Fibroblast of the aortic adventitia (primary cell): ENCODE results near the gene FANCE. TPM values are rescaled to one million over a fixed set of nuclear protein-coding genes. Genes with fewer than 3 reads are reported as not detected.
"Not testable (repeated sequence)": the region's sequence is repeated elsewhere in the genome, so short reads cannot be mapped to it uniquely, and the experiment has no call there.

Experiments used
- DNase-seq: peaks from one replicate; pipeline ENCODE4 v3.0.0-alpha.2; 2010; ENCODE audit warnings: low read depth
- H3K4me3 ChIP-seq: 2 replicates; pipeline ENCODE4 v1.5.1; 2011; ENCODE audit warnings: low read depth, mild to moderate bottlenecking, control low read depth, low read length, moderate library complexity
- total RNA-seq: library from RNA; depleted of rRNA; stranded (reverse); fragments of >200 nt; gene quantifications from 2 replicates; pipeline ENCODE4 v1.2.3, GENCODE V29; 2012; ENCODE audit warnings: low replicate concordance
- TF ChIP-seq, protein P1 (sequence below): IDR thresholded peaks from 2 replicates; pipeline ENCODE4 v1.5.1; 2011; ENCODE audit warnings: mild to moderate bottlenecking, low read length, control low read depth, inconsistent platforms; ENCODE audit not compliant: insufficient read depth

The FANCE gene
- total RNA-seq, 1 donor: 7.7 TPM

DNA sequence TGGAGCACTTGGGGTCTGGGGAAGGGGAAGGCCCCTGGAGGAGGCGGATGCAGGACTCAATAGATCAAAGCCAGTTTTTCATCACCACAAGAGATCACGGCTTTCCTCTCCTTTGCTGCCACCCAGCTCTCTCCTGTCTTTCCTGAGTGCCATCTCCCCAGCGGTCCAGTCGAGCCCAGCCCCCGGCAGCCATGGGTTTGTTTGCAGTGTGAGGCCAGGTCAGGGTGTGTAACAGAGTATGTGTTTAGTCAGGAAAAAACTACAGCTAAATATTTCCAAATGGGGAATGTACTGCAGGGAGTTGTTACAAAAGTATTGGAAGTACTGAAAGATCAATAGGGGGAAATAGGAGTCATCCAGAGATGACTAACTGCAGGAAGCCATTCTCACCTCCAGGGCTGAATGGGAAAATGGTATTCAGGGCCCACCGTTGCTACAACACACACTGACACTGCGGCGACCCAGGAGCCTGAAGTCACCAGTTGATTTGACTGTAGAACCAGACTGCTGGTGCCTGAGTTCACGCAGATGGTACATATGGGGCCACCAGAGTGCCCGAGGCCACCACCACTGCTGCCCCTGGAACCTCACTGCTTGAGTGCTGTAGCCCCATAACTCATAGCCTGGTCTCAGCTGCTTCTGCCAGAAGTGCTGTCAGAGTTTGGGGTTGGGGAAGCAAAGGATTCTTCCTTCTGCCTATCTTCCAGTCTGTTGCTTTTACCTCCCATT lies 23.6 kb upstream of the FANCE start:
- TF ChIP-seq, protein P1, sequence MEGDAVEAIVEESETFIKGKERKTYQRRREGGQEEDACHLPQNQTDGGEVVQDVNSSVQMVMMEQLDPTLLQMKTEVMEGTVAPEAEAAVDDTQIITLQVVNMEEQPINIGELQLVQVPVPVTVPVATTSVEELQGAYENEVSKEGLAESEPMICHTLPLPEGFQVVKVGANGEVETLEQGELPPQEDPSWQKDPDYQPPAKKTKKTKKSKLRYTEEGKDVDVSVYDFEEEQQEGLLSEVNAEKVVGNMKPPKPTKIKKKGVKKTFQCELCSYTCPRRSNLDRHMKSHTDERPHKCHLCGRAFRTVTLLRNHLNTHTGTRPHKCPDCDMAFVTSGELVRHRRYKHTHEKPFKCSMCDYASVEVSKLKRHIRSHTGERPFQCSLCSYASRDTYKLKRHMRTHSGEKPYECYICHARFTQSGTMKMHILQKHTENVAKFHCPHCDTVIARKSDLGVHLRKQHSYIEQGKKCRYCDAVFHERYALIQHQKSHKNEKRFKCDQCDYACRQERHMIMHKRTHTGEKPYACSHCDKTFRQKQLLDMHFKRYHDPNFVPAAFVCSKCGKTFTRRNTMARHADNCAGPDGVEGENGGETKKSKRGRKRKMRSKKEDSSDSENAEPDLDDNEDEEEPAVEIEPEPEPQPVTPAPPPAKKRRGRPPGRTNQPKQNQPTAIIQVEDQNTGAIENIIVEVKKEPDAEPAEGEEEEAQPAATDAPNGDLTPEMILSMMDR: no peak
- no peak for DNase-seq
- H3K4me3 ChIP-seq: no peak overlapping the region

DNA sequence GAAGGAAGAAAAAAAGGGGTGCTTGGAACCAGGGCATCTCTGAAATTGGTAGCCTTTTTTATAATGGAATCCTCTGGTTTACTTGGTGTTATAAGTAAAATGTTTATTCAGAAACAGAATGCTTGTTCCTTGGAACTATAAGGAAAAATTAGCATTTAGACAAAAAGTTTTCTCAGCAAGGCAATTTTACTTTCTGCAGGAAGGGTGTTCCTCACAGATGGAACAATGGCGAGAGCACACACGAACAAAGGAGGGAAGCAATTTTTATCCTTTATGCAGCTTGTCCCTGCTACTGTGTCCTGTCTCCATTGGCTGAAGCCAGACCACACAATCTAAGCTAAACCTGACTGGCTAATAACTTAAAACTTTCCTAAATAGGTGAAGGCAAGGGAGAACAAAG lies 22.7 kb upstream of the FANCE start:
- TF ChIP-seq, protein P1: no peak
- H3K4me3 ChIP-seq: no peak overlapping the region
- no peak for DNase-seq

DNA sequence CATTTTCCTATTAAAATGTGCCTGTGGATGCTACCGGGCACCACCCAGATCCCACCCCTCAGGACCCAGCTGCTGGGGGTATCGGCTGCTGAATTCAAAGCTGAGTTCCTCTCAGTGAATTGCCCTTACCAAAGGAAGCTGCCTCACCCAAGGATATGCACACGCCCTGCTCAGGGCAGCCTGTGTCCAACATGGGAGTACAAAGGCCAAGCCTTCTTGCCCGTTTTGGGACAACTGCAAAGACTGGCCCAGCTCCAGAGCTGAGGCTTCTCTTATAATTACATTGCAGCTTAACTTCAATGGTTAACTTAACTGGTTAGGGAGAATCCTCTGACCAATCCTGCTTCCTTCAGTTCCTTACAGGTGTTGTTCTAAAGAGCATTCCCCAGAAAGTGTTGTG lies 19.8 kb upstream of the FANCE start:
- TF ChIP-seq, protein P1: no peak

DNA sequence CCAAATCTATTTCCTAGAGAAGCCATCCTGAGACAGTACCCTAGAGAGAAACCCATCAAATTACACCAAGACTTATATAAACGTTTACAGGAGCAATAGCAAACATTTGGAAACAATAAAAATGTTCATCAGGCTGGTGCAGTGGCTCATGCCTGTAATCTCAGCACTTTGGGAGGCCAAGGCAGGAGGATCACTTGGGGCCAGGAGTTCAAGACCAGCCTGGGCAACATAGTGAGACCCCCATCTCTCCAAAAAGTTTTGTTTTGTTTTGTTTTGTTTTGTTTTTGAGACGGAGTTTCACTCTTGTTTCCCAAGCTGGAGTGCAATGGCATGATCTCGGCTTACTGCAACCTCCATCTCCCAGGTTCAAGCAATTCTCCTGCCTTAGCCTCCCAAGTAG lies 19.4 kb upstream of the FANCE start:
- H3K4me3 ChIP-seq, DNase-seq: not testable (repeated sequence)

More for the DNA sequence above, 19.8 kb upstream of the FANCE start:
- DNase-seq: no peak
- no peak overlapping the region for H3K4me3 ChIP-seq

DNA sequence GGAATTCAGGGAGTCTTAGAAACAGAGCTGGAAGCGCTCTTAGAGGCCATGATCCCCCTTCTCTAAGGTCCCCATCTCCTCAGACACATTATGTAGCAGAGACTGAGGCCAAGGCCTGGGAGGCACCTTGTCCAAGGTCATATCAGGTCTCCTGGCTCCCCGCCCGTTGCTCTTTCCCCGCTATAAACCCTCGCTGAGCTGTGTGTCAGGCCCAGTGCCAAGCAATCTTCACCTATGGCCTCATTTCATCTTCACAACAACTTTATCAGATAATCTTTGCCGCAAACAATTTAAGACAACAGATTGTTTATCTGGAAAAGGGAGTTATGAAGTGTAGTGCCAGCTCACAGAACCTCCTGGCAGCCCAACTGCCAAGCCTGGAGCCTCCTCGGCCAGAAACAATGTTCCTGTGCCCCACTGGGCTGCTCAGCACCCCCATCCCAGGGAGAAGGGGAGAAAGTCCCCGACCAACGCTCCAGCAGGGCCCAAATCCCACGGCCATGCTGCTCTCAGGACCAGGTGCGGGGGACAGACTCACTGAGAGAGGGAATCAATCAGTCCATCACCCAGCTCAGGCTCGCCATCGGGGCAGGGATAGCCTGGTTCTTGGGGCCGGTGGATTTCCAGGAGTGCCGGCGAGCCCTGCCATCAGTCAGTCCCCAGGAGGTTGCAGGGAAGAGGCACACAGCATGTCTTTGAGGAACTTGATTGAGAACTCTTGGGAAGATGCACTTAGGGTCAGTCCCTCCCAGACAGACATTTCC lies 16.9 kb upstream of the FANCE start:
- TF ChIP-seq, protein P1: no peak
- DNase-seq: no peak
- H3K4me3 ChIP-seq: no peak overlapping the region

DNA sequence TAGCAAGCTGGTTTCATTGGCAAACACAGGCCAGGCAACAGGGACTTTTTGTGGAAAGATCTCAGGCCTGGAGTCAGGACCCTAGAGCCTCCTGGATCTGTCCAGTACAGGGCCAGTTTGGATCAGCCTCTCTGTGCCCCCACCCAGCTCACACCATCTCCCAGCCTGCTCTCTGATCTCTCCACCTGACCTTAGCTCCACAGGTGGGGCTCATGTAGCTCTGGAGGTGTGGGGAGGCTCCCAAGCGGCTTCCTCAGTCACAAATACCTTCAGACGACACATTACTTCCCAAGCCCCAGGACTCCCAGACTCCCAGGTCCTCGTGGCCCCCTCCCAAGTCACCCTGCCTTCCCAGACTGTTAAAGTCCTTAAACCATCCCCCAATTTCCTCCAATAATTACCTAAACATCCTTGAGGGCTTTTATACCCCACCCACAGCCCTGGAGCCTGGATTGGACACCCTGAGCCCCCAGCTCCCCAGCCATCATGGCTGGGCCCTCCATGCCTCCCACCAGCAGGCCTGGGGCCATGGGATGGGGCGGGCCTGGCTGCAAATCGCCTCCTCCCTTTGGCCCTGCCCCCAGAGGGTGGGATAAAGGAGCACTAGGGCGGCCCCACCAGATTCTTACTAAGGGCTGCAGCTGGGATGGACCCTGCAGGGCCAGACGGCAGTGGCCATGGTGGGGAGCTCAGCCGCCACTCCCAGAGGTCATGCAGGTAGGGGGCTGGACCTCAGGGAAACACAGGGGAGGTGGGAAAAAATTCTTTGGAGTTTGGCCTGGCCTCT lies 15.9 kb upstream of the FANCE start:
- TF ChIP-seq, protein P1: no peak
- DNase-seq: no peak
- no peak overlapping the region for H3K4me3 ChIP-seq

DNA sequence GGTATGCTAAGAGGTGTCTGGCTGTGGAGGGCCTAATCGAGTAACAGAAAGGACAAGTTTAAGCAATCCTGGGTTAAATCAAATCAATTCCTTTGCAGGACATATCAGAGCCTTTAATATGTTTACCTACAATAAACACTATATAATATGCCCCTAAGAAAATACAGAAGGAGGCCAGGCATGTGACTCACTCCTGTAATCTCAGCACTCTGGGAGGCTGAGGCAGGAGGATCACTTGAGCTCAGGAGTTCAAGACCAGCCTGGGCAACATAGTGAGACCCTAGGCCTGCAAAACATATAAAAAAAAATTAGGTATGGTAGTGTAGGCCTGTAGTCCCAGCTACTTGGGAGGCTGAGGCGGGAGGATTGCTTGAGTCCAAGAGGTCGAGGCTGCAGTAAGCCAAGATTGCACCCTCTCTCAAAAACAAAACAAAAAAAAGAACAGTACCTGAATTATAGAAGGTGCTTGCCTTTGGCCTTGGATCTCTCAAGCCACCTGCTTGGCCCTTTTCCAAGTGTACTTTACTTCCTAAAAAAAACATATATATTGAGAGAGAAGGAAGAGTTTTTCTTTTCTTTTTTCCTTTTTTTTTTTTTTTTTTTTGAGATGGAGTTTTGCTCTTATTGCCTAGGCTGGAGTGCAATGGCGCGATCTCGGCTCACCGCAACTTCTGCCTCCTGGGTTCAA lies 13.6 kb upstream of the FANCE start:
- not testable (repeated sequence) for DNase-seq, H3K4me3 ChIP-seq
